IMR-90 (cell line): ENCODE measurements around the gene CFAP45. TPM values are rescaled to one million over a fixed set of nuclear protein-coding genes. Genes with fewer than 3 reads are reported as not detected.

ENCODE experiments used
- ATAC-seq: fragments of 200-7000 bp; cut with Tn5 transposase; 2 replicates; pipeline ENCODE4 v1.9.1; 2020; ENCODE audit warnings: low read depth, mild to moderate bottlenecking, moderate library complexity
- BruUV-seq: library from RNA; stranded (reverse); fragments of 400-500 nt; replicated peaks from 2 replicates; lab custom pipeline; 2021; lab: Mats Ljungman, UMichigan
- CTCF ChIA-PET: fragments of 300-600 bp; formaldehyde crosslinking; extraction: SDS; loops from one replicate; lab custom pipeline; 2021; ENCODE audit warnings: antibody characterized with exemption; lab: Yijun Ruan, JAX
- POLR2A ChIA-PET: fragments of 300-600 bp; sonication (Branson Sonifier 250); formaldehyde crosslinking; loops from one replicate; lab custom pipeline; 2022; ENCODE audit warnings: antibody characterized with exemption; ENCODE audit not compliant: unreplicated experiment; lab: Charles Lee
- DNase-seq: peaks from one replicate; pipeline ENCODE4 v3.0.0; 2013
- H2AFZ ChIP-seq: replicated peaks from 2 replicates; pipeline ENCODE3; 2013; ENCODE audit warnings: low read length, mild to moderate bottlenecking; ENCODE audit not compliant: poor library complexity
- H2AK5ac ChIP-seq: 2 replicates; pipeline ENCODE4 v1.6.1; 2013; ENCODE audit warnings: low read depth, low read length, inconsistent platforms
- H2AK9ac ChIP-seq: replicated peaks from 2 replicates; pipeline ENCODE3; 2013; ENCODE audit warnings: mild to moderate bottlenecking, low read depth, low read length, moderate library complexity; ENCODE audit not compliant: poor library complexity
- H2BK120ac ChIP-seq: 2 replicates; pipeline ENCODE4 v1.6.1; 2013; ENCODE audit warnings: low read depth, low read length, inconsistent platforms
- H2BK15ac ChIP-seq: 3 replicates; pipeline ENCODE4 v1.6.1; 2013; ENCODE audit warnings: low read depth, low read length, inconsistent platforms
- H2BK20ac ChIP-seq: 2 replicates; pipeline ENCODE4 v1.6.1; 2013; ENCODE audit warnings: low read depth, mild to moderate bottlenecking, inconsistent platforms, low read length, moderate library complexity
- H2BK5ac ChIP-seq: 2 replicates; pipeline ENCODE4 v1.6.1; 2013; ENCODE audit warnings: mild to moderate bottlenecking, low read depth, low read length, inconsistent platforms; ENCODE audit not compliant: poor library complexity, severe bottlenecking
- H3K14ac ChIP-seq: replicated peaks from 2 replicates; pipeline ENCODE4 v1.6.1; 2013; ENCODE audit warnings: low read depth, low read length, inconsistent platforms
- H3K18ac ChIP-seq: 2 replicates; pipeline ENCODE4 v1.6.1; 2013; ENCODE audit warnings: low read depth, low read length, control low read depth
- H3K23ac ChIP-seq: 2 replicates; pipeline ENCODE4 v1.6.1; 2013; ENCODE audit warnings: low read depth, low read length, inconsistent platforms
- H3K27ac ChIP-seq: 2 replicates; pipeline ENCODE4 v1.5.1; 2013; ENCODE audit warnings: mild to moderate bottlenecking, control low read depth, low read length; ENCODE audit not compliant: insufficient read depth
- H3K27me3 ChIP-seq: 2 replicates; pipeline ENCODE4 v1.6.1; 2013; ENCODE audit warnings: low read length; ENCODE audit not compliant: control insufficient read depth, insufficient read depth
- H3K36me3 ChIP-seq: 2 replicates; pipeline ENCODE4 v1.6.1; 2013; ENCODE audit warnings: low read length, mixed read lengths; ENCODE audit not compliant: control insufficient read depth, insufficient read depth
- H3K4ac ChIP-seq: 2 replicates; pipeline ENCODE4 v1.6.1; 2013; ENCODE audit warnings: low read depth, low read length, inconsistent platforms
- H3K4me1 ChIP-seq: 2 replicates; pipeline ENCODE4 v1.6.1; 2013; ENCODE audit warnings: low read length, mixed read lengths; ENCODE audit not compliant: control insufficient read depth, insufficient read depth
- H3K4me2 ChIP-seq: 2 replicates; pipeline ENCODE4 v1.6.1; 2013; ENCODE audit warnings: low read depth, mild to moderate bottlenecking, control low read depth, low read length, moderate library complexity
- H3K4me3 ChIP-seq: 2 replicates; pipeline ENCODE4 v1.5.1; 2013; ENCODE audit warnings: low read depth, mild to moderate bottlenecking, control low read depth, low read length, moderate library complexity; ENCODE audit not compliant: insufficient read depth
- H3K56ac ChIP-seq: 2 replicates; pipeline ENCODE4 v1.6.1; 2013; ENCODE audit warnings: low read length, inconsistent platforms; ENCODE audit not compliant: insufficient read depth; ENCODE audit errors: extremely low read depth
- H3K79me1 ChIP-seq, 2 experiments: 2 replicates each; pipeline ENCODE4 v1.6.1; 2013; ENCODE audit warnings: low read length in 2 of 2, inconsistent platforms in 1 of 2, low read depth in 1 of 2
- H3K9ac ChIP-seq: 2 replicates; pipeline ENCODE4 v1.6.1; 2013; ENCODE audit warnings: low read depth, low read length, control low read depth
- H3K9me1 ChIP-seq: 2 replicates; pipeline ENCODE4 v1.6.1; 2013; ENCODE audit warnings: low read length, inconsistent platforms; ENCODE audit not compliant: insufficient read depth
- H3K9me3 ChIP-seq: 2 replicates; pipeline ENCODE4 v1.6.1; 2013; ENCODE audit warnings: low read length; ENCODE audit not compliant: control insufficient read depth, insufficient read depth
- H4K20me1 ChIP-seq: 2 replicates; pipeline ENCODE4 v1.6.1; 2013; ENCODE audit warnings: low read length, inconsistent platforms; ENCODE audit not compliant: insufficient read depth
- H4K5ac ChIP-seq: 2 replicates; pipeline ENCODE4 v1.6.1; 2013; ENCODE audit warnings: mild to moderate bottlenecking, low read depth, low read length, control low read depth
- H4K8ac ChIP-seq, 2 experiments: 2 replicates each; pipeline ENCODE4 v1.6.1; 2013; ENCODE audit warnings: low read depth in 2 of 2, low read length in 2 of 2, control low read depth in 1 of 2, inconsistent platforms in 1 of 2
- H4K91ac ChIP-seq: 2 replicates; pipeline ENCODE4 v1.6.1; 2013; ENCODE audit warnings: low read depth, low read length, inconsistent platforms; ENCODE audit not compliant: insufficient read depth
- BHLHE40 ChIP-seq: fragments of 150-350 bp; IDR thresholded peaks from 2 replicates; pipeline ENCODE4 v1.6.1; 2016; ENCODE audit warnings: mild to moderate bottlenecking, low read depth, low read length
- CEBPB ChIP-seq: IDR thresholded peaks from 2 replicates; pipeline ENCODE4 v1.6.1; 2012; ENCODE audit warnings: low read depth, low read length, improper control_type of control experiment
- FOS ChIP-seq: fragments of 150-350 bp; IDR thresholded peaks from 2 replicates; pipeline ENCODE4 v1.6.1; 2016; ENCODE audit warnings: low read depth, low read length
- MAZ ChIP-seq: IDR thresholded peaks from 2 replicates; pipeline ENCODE4 v1.6.1; 2012; ENCODE audit warnings: low read depth, mild to moderate bottlenecking, low read length, improper control_type of control experiment, moderate library complexity, borderline replicate concordance
- MXI1 ChIP-seq: IDR thresholded peaks from 2 replicates; pipeline ENCODE4 v1.6.1; 2012; ENCODE audit warnings: low read depth, mild to moderate bottlenecking, low read length, moderate library complexity, borderline replicate concordance
- NFE2L2 ChIP-seq: fragments of 150-350 bp; IDR thresholded peaks from 2 replicates; pipeline ENCODE4 v1.6.1; 2016; ENCODE audit warnings: low read depth, mild to moderate bottlenecking, low read length
- POLR2A ChIP-seq: IDR thresholded peaks from 2 replicates; pipeline ENCODE4 v1.6.1; 2012; ENCODE audit warnings: mild to moderate bottlenecking, low read depth, low read length
- RCOR1 ChIP-seq: IDR thresholded peaks from 2 replicates; pipeline ENCODE4 v1.6.1; 2012; ENCODE audit warnings: mild to moderate bottlenecking, low read length, improper control_type of control experiment; ENCODE audit not compliant: insufficient replicate concordance
- USF2 ChIP-seq: fragments of 150-350 bp; IDR thresholded peaks from 2 replicates; pipeline ENCODE4 v1.6.1; 2017; ENCODE audit warnings: mild to moderate bottlenecking, antibody characterized with exemption, low read length, low read depth
- WGBS, 2 experiments: methylation state at CpG; one replicate each; pipeline versions ENCODE4 v1.1.5 to v1.1.7; 2013; ENCODE audit warnings: missing lambda C conversion rate in 2 of 2; ENCODE audit not compliant: insufficient read length in 1 of 2; ENCODE audit errors: extremely low coverage in 2 of 2; 5-methylcytosine and 5-hydroxymethylcytosine counted together
- dilution Hi-C: fragments of 300-500 bp; cut with HindIII; formaldehyde crosslinking; loops from one replicate; pipeline ENCODE4 v1.14.3; 2018; ENCODE audit warnings: low sequenced_read_pairs; ENCODE audit not compliant: unreplicated experiment
- in situ Hi-C: fragments of 300-500 bp; cut with MboI; formaldehyde crosslinking; loops from 3 replicates; pipeline ENCODE4 v1.14.3; 2019; ENCODE audit warnings: low sequenced_read_pairs, inconsistent platforms, mixed read lengths
- intact Hi-C: fragments of 100-400 bp; cut with micrococcal nuclease; formaldehyde crosslinking; loops from 2 replicates; pipeline ENCODE4 v1.10.0; 2022
- polyA plus RNA-seq, 3 experiments: library from polyadenylated mRNA; depleted of rRNA; stranded (reverse); fragments of >200 nt; gene quantifications; 2 replicates each; pipeline ENCODE4 v1.2.3, GENCODE V29; 2012; ENCODE audit warnings: low replicate concordance in 1 of 3
- total RNA-seq: library from RNA; depleted of rRNA; stranded (reverse); fragments of >200 nt; gene quantifications from 2 replicates; pipeline ENCODE4 v1.2.3, GENCODE V29; 2012
- TF ChIP-seq, protein P1 (sequence below): conservative IDR thresholded peaks from 2 replicates; pipeline ENCODE4 v1.5.1; 2012; ENCODE audit warnings: mild to moderate bottlenecking, low read depth, low read length, improper control_type of control experiment
- TF ChIP-seq, protein P2 (sequence below): fragments of 150-350 bp; IDR thresholded peaks from 2 replicates; pipeline ENCODE4 v1.6.1; 2016; ENCODE audit warnings: low read depth, mild to moderate bottlenecking, low read length, moderate library complexity, borderline replicate concordance

The CFAP45 gene
- total and polyA plus RNA-seq, 2 of the 4 experiments (the other 2 are of a cell fraction), result 0.51 to 0.72 TPM

DNA sequence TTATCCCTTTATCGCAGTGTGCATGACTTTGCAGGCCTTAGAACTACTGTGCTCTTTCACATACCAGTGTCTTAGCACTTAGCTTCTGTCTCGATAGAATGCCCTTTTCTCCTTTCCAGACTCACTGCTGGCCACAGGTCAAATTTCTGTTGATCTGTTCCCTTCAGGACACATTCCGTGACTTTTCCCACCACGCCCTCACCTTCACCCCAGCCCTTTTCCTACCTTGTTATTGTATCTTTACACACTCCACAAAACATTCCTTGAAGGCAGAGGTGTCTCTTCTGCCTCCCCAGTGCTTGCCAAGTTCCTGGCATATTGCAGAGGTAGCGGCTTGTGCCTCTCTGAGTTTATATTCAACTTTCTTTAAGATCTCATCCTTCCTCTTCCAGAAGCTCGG, 49.2 kb upstream of the CFAP45 start:
- no peaks in the 10 kb centered on the region for H4K20me1 ChIP-seq
- H3K36me3 ChIP-seq, result no peaks in the 10 kb centered on the region
- 60% methylated on average over 4 of the region's 6 CpGs; no CpG with 5 or more reads in 1 of the 2 experiments for WGBS, 2 experiments
- H2BK15ac ChIP-seq, result no peak overlapping the region
- no peak overlapping the region for H3K56ac ChIP-seq
- no peak overlapping the region for H4K5ac ChIP-seq
- H2AFZ ChIP-seq, result no peak overlapping the region
- in situ Hi-C loops, result no loop called here
- POLR2A ChIA-PET, result no interaction called here
- no peak overlapping the region for H3K4ac ChIP-seq
- no peak overlapping the region for H4K91ac ChIP-seq
- DNase-seq, result no peak
- dilution Hi-C loops, result no loop called here
- peaks cover 2% of the 10 kb centered on the region; the same call in 1 of the 2 replicates for H3K4me1 ChIP-seq
- intact Hi-C loops, result loop anchor here (10.0 kb wide), 1 partner anchor 426 kb away; no protein-coding TSS in a partner anchor
- no peaks in the 10 kb centered on the region for H3K9me1 ChIP-seq
- H3K14ac ChIP-seq, result no peak overlapping the region
- H4K8ac ChIP-seq, result no peak overlapping the region
- H3K18ac ChIP-seq, result no peak overlapping the region
- H3K9me3 ChIP-seq, result no peaks in the 10 kb centered on the region
- no peak overlapping the region for H2AK9ac ChIP-seq
- H2AK5ac ChIP-seq, result no peak overlapping the region
- no peak overlapping the region for H2BK5ac ChIP-seq
- TF ChIP-seq POLR2A (no peak), CEBPB (no peak), NFE2L2 (no peak), MXI1 (no peak), USF2 (no peak), FOS (no peak), RCOR1 (no peak), BHLHE40 (no peak), MAZ (no peak)
- TF ChIP-seq, protein P1, sequence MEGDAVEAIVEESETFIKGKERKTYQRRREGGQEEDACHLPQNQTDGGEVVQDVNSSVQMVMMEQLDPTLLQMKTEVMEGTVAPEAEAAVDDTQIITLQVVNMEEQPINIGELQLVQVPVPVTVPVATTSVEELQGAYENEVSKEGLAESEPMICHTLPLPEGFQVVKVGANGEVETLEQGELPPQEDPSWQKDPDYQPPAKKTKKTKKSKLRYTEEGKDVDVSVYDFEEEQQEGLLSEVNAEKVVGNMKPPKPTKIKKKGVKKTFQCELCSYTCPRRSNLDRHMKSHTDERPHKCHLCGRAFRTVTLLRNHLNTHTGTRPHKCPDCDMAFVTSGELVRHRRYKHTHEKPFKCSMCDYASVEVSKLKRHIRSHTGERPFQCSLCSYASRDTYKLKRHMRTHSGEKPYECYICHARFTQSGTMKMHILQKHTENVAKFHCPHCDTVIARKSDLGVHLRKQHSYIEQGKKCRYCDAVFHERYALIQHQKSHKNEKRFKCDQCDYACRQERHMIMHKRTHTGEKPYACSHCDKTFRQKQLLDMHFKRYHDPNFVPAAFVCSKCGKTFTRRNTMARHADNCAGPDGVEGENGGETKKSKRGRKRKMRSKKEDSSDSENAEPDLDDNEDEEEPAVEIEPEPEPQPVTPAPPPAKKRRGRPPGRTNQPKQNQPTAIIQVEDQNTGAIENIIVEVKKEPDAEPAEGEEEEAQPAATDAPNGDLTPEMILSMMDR, result no peak
- TF ChIP-seq, protein P2, sequence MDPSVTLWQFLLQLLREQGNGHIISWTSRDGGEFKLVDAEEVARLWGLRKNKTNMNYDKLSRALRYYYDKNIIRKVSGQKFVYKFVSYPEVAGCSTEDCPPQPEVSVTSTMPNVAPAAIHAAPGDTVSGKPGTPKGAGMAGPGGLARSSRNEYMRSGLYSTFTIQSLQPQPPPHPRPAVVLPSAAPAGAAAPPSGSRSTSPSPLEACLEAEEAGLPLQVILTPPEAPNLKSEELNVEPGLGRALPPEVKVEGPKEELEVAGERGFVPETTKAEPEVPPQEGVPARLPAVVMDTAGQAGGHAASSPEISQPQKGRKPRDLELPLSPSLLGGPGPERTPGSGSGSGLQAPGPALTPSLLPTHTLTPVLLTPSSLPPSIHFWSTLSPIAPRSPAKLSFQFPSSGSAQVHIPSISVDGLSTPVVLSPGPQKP, result no peak
- H2BK20ac ChIP-seq, result no peak overlapping the region
- H3K4me2 ChIP-seq, result no peak overlapping the region
- H3K23ac ChIP-seq, result no peak overlapping the region
- ATAC-seq, result no peak
- H2BK120ac ChIP-seq, result no peak overlapping the region
- H3K79me1 ChIP-seq, result no peaks in the 10 kb centered on the region
- CTCF ChIA-PET, result no interaction called here
- no peak overlapping the region for H3K4me3 ChIP-seq
- no peak overlapping the region for H3K27ac ChIP-seq
- BruUV-seq, result no TSS peak
- peaks cover 30% of the 10 kb centered on the region for H3K27me3 ChIP-seq
- H3K9ac ChIP-seq, result no peak overlapping the region
